Vagina (tissue), 2 donors: ENCODE data around the gene TMEM145. TPM values are rescaled to one million over a fixed set of nuclear protein-coding genes. Genes with fewer than 3 reads are reported as not detected.

ENCODE experiments used
- DNase-seq, 2 donors: peaks; one replicate each; pipeline ENCODE4 v3.0.0-alpha.2; 2017; ENCODE audit errors: extremely low spot score in 2 of 2
- H3K27ac ChIP-seq: fragments of 200-600 bp; sonication (generic); one replicate; pipeline ENCODE4 v1.5.1; 2019
- H3K27me3 ChIP-seq: fragments of 200-600 bp; sonication (generic); one replicate; pipeline ENCODE4 v1.5.1; 2019
- H3K36me3 ChIP-seq, 2 donors: fragments of 200-600 bp; sonication (generic); one replicate each; pipeline ENCODE4 v1.5.1; 2017 to 2019
- H3K4me1 ChIP-seq: fragments of 200-600 bp; sonication (generic); one replicate; pipeline ENCODE4 v1.5.1; 2019
- H3K4me3 ChIP-seq, 2 donors: fragments of 200-600 bp; sonication (generic); 1 replicate in 1 of 2; 2 replicates in 1 of 2; pipeline ENCODE4 v1.5.1; 2016 to 2019
- H3K9me3 ChIP-seq: fragments of 200-600 bp; sonication (generic); one replicate; pipeline ENCODE4 v1.5.1; 2019
- POLR2A ChIP-seq, 2 donors: fragments of 450-650 bp; IDR thresholded peaks; one replicate each; pipeline ENCODE4 v1.6.1; 2017; ENCODE audit warnings: antibody characterized with exemption in 2 of 2, mild to moderate bottlenecking in 2 of 2, moderate library complexity in 2 of 2
- POLR2AphosphoS5 ChIP-seq, 2 donors: sonication (generic); formaldehyde crosslinking; IDR thresholded peaks; one replicate each; pipeline ENCODE4 v1.9.0; 2017; ENCODE audit warnings: antibody characterized with exemption in 2 of 2, mild to moderate bottlenecking in 2 of 2, low read depth in 1 of 2; ENCODE audit not compliant: insufficient read depth in 1 of 2
- intact Hi-C: fragments of 100-400 bp; cut with DNase I; formaldehyde crosslinking; loops from one replicate; pipeline ENCODE4 v1.15.1; 2023
- total RNA-seq: library from RNA; depleted of rRNA; stranded (reverse); fragments of >200 nt; gene quantifications from one replicate; pipeline ENCODE4 v1.2.3, GENCODE V29; 2016
- TF ChIP-seq, protein P1 (sequence below), 3 experiments: fragments of 450-650 bp in 2 of 3; fragments of 200-600 bp in 1 of 3; sonication (generic) in 1 of 3; IDR thresholded peaks; one replicate each; pipeline ENCODE4 v1.5.1; 2017 to 2019; ENCODE audit warnings: antibody characterized with exemption in 3 of 3, mild to moderate bottlenecking in 2 of 3, moderate library complexity in 2 of 3

The TMEM145 gene
- total RNA-seq, 1 donor from 2014 or later, result not detected

DNA sequence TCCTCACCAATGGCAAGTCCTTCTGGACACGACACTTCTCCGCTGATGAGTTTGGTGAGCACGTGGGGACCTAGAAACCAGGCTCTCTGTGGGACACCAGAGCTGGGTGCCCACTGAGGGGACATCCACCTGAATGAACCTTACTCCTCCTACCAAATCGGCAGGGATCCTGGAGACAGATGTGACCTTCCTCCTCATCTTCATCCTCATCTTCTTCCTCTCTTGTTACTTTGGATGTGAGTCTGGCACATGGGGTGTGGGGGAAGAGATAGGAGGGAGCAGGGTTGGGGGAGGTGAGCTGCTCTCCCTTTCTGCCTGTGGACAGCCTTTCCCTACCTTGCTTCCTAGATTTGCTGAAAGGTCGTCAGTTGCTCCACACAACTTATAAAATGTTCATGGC lies 1.9 kb downstream of the TMEM145 start:
- intact Hi-C loops, result no loop called here
- H3K4me1 ChIP-seq, result peaks cover 12% of the 10 kb centered on the region
- no peak overlapping the region for H3K27ac ChIP-seq
- H3K9me3 ChIP-seq, result no peaks in the 10 kb centered on the region
- no peaks in the 10 kb centered on the region for H3K27me3 ChIP-seq
- TF ChIP-seq POLR2A (IDR thresholded peaks at IDR 0.05) (no peak), POLR2AphosphoS5 (IDR thresholded peaks at IDR 0.05; ENCODE audit: insufficient read depth in 1 of 2, low read depth in 1 of 2) (no peak)
- TF ChIP-seq, protein P1, sequence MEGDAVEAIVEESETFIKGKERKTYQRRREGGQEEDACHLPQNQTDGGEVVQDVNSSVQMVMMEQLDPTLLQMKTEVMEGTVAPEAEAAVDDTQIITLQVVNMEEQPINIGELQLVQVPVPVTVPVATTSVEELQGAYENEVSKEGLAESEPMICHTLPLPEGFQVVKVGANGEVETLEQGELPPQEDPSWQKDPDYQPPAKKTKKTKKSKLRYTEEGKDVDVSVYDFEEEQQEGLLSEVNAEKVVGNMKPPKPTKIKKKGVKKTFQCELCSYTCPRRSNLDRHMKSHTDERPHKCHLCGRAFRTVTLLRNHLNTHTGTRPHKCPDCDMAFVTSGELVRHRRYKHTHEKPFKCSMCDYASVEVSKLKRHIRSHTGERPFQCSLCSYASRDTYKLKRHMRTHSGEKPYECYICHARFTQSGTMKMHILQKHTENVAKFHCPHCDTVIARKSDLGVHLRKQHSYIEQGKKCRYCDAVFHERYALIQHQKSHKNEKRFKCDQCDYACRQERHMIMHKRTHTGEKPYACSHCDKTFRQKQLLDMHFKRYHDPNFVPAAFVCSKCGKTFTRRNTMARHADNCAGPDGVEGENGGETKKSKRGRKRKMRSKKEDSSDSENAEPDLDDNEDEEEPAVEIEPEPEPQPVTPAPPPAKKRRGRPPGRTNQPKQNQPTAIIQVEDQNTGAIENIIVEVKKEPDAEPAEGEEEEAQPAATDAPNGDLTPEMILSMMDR (IDR thresholded peaks at IDR 0.05), result no peak
- no peaks in the 10 kb centered on the region for H3K36me3 ChIP-seq
- no peak overlapping the region for H3K4me3 ChIP-seq
- DNase-seq, result no peak

DNA sequence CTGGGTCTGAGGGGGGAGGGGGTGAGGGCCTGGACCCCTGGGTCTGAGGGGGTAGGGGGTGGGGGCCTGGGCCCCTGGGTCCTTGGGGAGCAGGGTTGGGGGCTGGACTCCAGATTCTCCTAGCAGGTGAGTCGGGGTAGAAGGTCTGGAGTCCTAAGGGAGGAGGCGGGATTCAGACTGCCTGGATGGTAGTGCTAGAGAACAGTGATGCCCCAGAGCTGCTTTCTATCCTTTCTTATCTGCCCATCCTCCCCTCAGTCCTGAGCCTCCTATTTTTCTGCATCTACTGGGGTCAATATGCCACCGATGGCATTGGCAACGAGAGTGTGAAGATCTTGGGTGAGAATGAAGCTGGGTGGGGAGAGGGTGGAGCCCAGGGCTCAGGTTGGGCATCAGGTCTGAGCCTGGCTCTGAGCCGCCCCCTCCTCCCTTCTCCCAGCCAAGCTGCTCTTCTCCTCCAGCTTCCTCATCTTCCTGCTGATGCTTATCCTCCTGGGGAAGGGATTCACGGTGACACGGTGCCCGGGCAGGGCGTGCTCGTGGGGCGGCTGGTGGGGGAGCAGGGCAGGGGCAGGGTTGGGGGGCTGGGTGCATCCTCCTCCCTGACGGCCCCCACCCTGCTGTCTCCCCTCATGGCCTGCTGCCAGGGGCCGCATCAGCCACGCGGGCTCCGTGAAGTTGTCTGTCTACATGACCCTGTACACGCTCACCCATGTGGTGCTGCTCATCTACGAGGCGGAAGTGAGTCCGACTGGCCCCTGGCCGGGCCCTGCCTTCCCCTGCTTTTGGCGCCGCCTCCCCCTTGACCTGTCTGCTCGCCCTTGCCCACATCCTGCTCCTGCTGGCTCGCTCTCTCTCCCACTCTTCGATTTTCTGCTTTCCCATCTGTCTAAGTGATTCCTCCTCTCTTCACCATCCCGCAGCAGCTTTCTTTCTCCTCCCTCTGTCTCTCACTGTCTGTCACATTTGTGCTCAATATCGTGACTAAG lies 3.4 kb downstream of the TMEM145 start:
- DNase-seq, result peak in 1 of 2 donors; percentile 82
- intact Hi-C loops, result no loop called here
- H3K27ac ChIP-seq, result no peak overlapping the region
- peaks cover 12% of the 10 kb centered on the region for H3K4me1 ChIP-seq
- H3K4me3 ChIP-seq, result no peak overlapping the region
- H3K27me3 ChIP-seq, result no peaks in the 10 kb centered on the region
- H3K9me3 ChIP-seq, result no peaks in the 10 kb centered on the region
- H3K36me3 ChIP-seq, result no peaks in the 10 kb centered on the region
- TF ChIP-seq, protein P1 (IDR thresholded peaks at IDR 0.05), result no peak
- TF ChIP-seq POLR2AphosphoS5 (IDR thresholded peaks at IDR 0.05; ENCODE audit: insufficient read depth in 1 of 2, low read depth in 1 of 2) (no peak), POLR2A (IDR thresholded peaks at IDR 0.05) (no peak)

DNA sequence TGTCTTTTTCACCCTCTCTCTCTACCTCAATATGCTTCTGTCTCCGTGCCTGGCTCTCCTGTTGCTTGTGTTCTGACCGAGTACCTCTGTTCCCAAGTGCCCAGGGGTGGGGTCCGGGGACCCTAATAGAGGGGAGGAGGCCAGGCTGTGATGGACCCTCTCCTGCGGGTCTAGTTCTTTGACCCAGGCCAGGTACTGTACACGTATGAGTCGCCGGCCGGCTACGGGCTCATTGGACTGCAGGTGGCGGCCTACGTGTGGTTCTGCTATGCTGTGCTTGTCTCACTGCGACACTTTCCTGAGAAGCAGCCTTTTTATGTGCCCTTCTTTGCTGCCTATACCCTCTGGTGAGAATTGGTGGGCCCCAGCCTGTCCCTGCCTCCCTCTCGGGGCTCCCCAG lies 4.4 kb downstream of the TMEM145 start:
- no peak overlapping the region for H3K27ac ChIP-seq
- no peaks in the 10 kb centered on the region for H3K9me3 ChIP-seq
- H3K4me1 ChIP-seq, result peaks cover 12% of the 10 kb centered on the region
- intact Hi-C loops, result no loop called here
- DNase-seq, result peak in 1 of 2 donors; percentile 90
- H3K27me3 ChIP-seq, result no peaks in the 10 kb centered on the region
- H3K4me3 ChIP-seq, result no peak overlapping the region
- no peaks in the 10 kb centered on the region for H3K36me3 ChIP-seq
- TF ChIP-seq, protein P1 (IDR thresholded peaks at IDR 0.05), result no peak
- TF ChIP-seq POLR2A (IDR thresholded peaks at IDR 0.05) (no peak), POLR2AphosphoS5 (IDR thresholded peaks at IDR 0.05; ENCODE audit: insufficient read depth in 1 of 2, low read depth in 1 of 2) (no peak)

DNA sequence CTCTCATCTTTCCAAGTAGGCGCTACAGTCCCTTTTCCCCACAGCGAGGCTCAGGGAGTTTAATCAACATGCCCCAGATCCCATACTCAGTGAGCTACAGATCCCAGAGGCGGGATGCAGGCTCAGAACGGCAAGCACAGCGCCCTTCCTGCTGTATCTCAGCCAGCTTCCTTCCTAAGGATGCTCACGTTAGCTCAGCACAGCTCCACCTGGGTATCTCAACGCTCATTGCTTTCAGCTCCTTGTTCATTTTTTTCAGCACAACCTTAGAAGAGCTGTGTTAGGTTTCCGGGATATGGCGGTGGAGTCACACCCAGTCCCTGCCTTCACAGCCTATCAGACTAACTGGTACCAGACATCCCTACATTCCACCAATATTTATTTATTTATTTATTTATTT lies 9.2 kb downstream of the TMEM145 start:
- Histone ChIP-seq H3K9me3 (no peaks in the 10 kb centered on the region), H3K27ac (no peak overlapping the region), H3K4me1 (peaks cover 33% of the 10 kb centered on the region), H3K4me3 (no peak overlapping the region), H3K36me3 (no peaks in the 10 kb centered on the region), H3K27me3 (peaks cover 14% of the 10 kb centered on the region)
- no peak for DNase-seq
- intact Hi-C loops, result no loop called here
- TF ChIP-seq POLR2A (IDR thresholded peaks at IDR 0.05), result no peak
- TF ChIP-seq, protein P1 (IDR thresholded peaks at IDR 0.05), result no peak
- TF ChIP-seq POLR2AphosphoS5 (IDR thresholded peaks at IDR 0.05; ENCODE audit: insufficient read depth in 1 of 2, low read depth in 1 of 2), result no peak

DNA sequence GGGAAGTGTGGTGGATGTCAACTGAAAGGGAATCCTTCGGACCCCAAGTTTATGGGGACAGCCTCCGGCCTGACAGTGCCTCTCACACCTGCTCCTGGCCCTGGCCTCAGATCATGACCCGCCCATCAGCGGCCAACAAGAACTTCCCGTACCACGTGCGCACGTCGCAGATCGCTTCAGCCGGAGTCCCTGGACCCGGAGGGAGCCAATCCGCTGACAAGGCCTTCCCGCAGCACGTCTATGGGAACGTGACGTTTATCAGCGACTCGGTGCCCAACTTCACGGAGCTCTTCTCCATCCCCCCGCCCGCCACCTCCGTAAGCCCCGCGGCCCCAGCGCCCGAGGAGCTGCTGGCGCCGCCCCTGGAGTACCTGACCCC lies 10.4 kb downstream of the TMEM145 start:
- Histone ChIP-seq H3K27me3 (peaks cover 14% of the 10 kb centered on the region), H3K27ac (no peak overlapping the region), H3K36me3 (no peaks in the 10 kb centered on the region), H3K4me1 (peaks cover 44% of the 10 kb centered on the region), H3K4me3 (no peak overlapping the region), H3K9me3 (no peaks in the 10 kb centered on the region)
- DNase-seq, result no peak
- TF ChIP-seq POLR2A (IDR thresholded peaks at IDR 0.05) (no peak), POLR2AphosphoS5 (IDR thresholded peaks at IDR 0.05; ENCODE audit: insufficient read depth in 1 of 2, low read depth in 1 of 2) (no peak)
- TF ChIP-seq, protein P1 (IDR thresholded peaks at IDR 0.05), result no peak
- intact Hi-C loops, result no loop called here
